ENCODE measurements around the gene RDH12.

DNA sequence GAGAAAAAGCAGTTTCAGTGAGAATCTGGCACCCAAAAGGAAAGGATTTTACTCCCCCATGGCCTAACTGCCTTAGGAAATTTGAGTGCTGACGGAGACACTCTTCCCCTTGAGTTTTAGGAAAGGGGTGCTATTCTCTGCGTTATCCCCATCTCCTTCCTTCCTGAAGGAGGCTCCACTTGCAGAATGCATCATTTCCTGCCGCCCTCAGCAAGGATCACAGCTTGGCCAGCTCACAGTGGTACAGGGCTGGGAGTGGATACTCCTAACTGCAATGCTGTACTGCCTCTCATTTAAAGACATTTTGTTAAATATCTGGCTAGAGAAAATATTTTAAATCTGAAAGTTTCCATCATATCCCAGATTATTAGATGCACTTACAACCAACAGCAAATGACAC, 33.0 kb downstream of the RDH12 start:
- TF ChIP-seq, protein P1, sequence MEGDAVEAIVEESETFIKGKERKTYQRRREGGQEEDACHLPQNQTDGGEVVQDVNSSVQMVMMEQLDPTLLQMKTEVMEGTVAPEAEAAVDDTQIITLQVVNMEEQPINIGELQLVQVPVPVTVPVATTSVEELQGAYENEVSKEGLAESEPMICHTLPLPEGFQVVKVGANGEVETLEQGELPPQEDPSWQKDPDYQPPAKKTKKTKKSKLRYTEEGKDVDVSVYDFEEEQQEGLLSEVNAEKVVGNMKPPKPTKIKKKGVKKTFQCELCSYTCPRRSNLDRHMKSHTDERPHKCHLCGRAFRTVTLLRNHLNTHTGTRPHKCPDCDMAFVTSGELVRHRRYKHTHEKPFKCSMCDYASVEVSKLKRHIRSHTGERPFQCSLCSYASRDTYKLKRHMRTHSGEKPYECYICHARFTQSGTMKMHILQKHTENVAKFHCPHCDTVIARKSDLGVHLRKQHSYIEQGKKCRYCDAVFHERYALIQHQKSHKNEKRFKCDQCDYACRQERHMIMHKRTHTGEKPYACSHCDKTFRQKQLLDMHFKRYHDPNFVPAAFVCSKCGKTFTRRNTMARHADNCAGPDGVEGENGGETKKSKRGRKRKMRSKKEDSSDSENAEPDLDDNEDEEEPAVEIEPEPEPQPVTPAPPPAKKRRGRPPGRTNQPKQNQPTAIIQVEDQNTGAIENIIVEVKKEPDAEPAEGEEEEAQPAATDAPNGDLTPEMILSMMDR (conservative IDR thresholded peaks at IDR 0.05 in 1 of 2, IDR thresholded peaks at IDR 0.05 in 1 of 2; ENCODE audit: extremely low read depth in 1 of 2, insufficient read depth in 1 of 2, low read depth in 1 of 2, low read length in 2 of 2): no peak
- TF ChIP-seq EZH2 (IDR thresholded peaks at IDR 0.05; ENCODE audit: borderline replicate concordance, low read length): no peak

Data from mammary epithelial cell (primary cell).